ENCODE results near the gene HYAL4. TPM values are rescaled to one million over a fixed set of nuclear protein-coding genes. Genes with fewer than 3 reads are reported as not detected.

Gene HYAL4
- total and polyA plus RNA-seq, 2 donors (not counting 1 experiment from before 2014, with no cell fraction given), result 0.42 TPM; not detected in 1

GRCh38 chr7:123823898-123824753 is 20.8 kb upstream of the HYAL4 start:
- Histone ChIP-seq H3K27ac (ENCODE audit: low read length in 2 of 2) (no peak overlapping the region), H3K4me1 (ENCODE audit: control insufficient read depth in 2 of 2, insufficient read depth in 2 of 2, low read length in 2 of 2) (peaks cover 0 to 4% of the 10 kb centered on the region in 2 donors), H4K20me1 (ENCODE audit: control insufficient read depth, insufficient read depth, low read length, poor library complexity, severe bottlenecking) (no peaks in the 10 kb centered on the region), H3K9ac (ENCODE audit: low read length) (no peak overlapping the region), H2AFZ (ENCODE audit: insufficient read depth, low read depth, low read length, poor library complexity, severe bottlenecking) (no peak overlapping the region), H3K79me2 (ENCODE audit: control insufficient read depth, insufficient read depth, low read length) (no peaks in the 10 kb centered on the region), H3K27me3 (replicated peaks in 1 of 4; ENCODE audit: control extremely low read depth in 1 of 4, control insufficient read depth in 3 of 4, insufficient read depth in 4 of 4, low read length in 3 of 4) (no peaks in the 10 kb centered on the region), H3K4me2 (replicated peaks; ENCODE audit: low read depth, low read length, poor library complexity, severe bottlenecking) (no peak overlapping the region), H3K4me3 (ENCODE audit: control extremely low read depth in 1 of 5, extremely low read depth in 1 of 5, insufficient read depth in 1 of 5, low read depth in 2 of 5, low read length in 4 of 5) (no peak overlapping the region), H3K36me3 (replicated peaks in 1 of 2; ENCODE audit: control extremely low read depth in 1 of 2, control insufficient read depth in 1 of 2, extremely low read depth in 1 of 2, insufficient read depth in 2 of 2, low read length in 1 of 2) (no peaks in the 10 kb centered on the region), H3K9me3 (ENCODE audit: control extremely low read depth in 1 of 3, control insufficient read depth in 2 of 3, insufficient read depth in 1 of 3, low read length in 2 of 3) (no peaks in the 10 kb centered on the region)
- ChIA-PET POLR2A (no interaction called here), CTCF (no interaction called here)
- Mint-ChIP-seq H3K27me3 (peaks cover 9% of the 10 kb centered on the region), H3K9me3 (ENCODE audit: insufficient read depth) (no peaks in the 10 kb centered on the region), H3K4me1 (peaks cover 9% of the 10 kb centered on the region), H3K4me3 (no peak overlapping the region), H3K27ac (no peak overlapping the region)
- WGBS (ENCODE audit: insufficient coverage), result 37% methylated on average over 3 of the region's 3 CpGs
- peak; percentile 47 for ATAC-seq (ENCODE audit: low read depth)
- peak; percentile 34 for DNase-seq
- no peak for TF ChIP-seq CTCF (IDR thresholded peaks at IDR 0.05)
- no peak for TF ChIP-seq EZH2 (IDR thresholded peaks at IDR 0.05; ENCODE audit: borderline replicate concordance, insufficient read depth, low read depth, low read length, poor library complexity, severe bottlenecking)
- intact Hi-C loops (cut with micrococcal nuclease), result no loop called here

- H3K79me2 ChIP-seq (ENCODE audit: control insufficient read depth, insufficient read depth, low read length), result no peaks in the 10 kb centered on the region
- no peak overlapping the region for H3K27ac ChIP-seq (ENCODE audit: low read length in 2 of 2)
- TF ChIP-seq EZH2 (IDR thresholded peaks at IDR 0.05; ENCODE audit: borderline replicate concordance, insufficient read depth, low read depth, low read length, poor library complexity, severe bottlenecking) (no peak), CTCF (IDR thresholded peaks at IDR 0.05) (no peak)
- peaks cover 9% of the 10 kb centered on the region for H3K4me1 Mint-ChIP-seq
- H3K4me1 ChIP-seq (ENCODE audit: control insufficient read depth in 2 of 2, insufficient read depth in 2 of 2, low read length in 2 of 2), result peaks cover 0 to 4% of the 10 kb centered on the region in 2 donors
- ChIA-PET POLR2A (no interaction called here), CTCF (no interaction called here)
- no peaks in the 10 kb centered on the region for H4K20me1 ChIP-seq (ENCODE audit: control insufficient read depth, insufficient read depth, low read length, poor library complexity, severe bottlenecking)
- intact Hi-C loops (cut with micrococcal nuclease), result no loop called here
- H2AFZ ChIP-seq (ENCODE audit: insufficient read depth, low read depth, low read length, poor library complexity, severe bottlenecking), result no peak overlapping the region
- no peak overlapping the region for H3K9ac ChIP-seq (ENCODE audit: low read length)
- H3K27ac Mint-ChIP-seq, result no peak overlapping the region
- no peak overlapping the region for H3K4me3 Mint-ChIP-seq
- no peaks in the 10 kb centered on the region for H3K27me3 ChIP-seq (replicated peaks in 1 of 4; ENCODE audit: control extremely low read depth in 1 of 4, control insufficient read depth in 3 of 4, insufficient read depth in 4 of 4, low read length in 3 of 4)
- no peak overlapping the region for H3K4me3 ChIP-seq (ENCODE audit: control extremely low read depth in 1 of 5, extremely low read depth in 1 of 5, insufficient read depth in 1 of 5, low read depth in 2 of 5, low read length in 4 of 5)
- H3K36me3 ChIP-seq (replicated peaks in 1 of 2; ENCODE audit: control extremely low read depth in 1 of 2, control insufficient read depth in 1 of 2, extremely low read depth in 1 of 2, insufficient read depth in 2 of 2, low read length in 1 of 2), result no peaks in the 10 kb centered on the region
- H3K9me3 Mint-ChIP-seq (ENCODE audit: insufficient read depth), result no peaks in the 10 kb centered on the region
- no peaks in the 10 kb centered on the region for H3K9me3 ChIP-seq (ENCODE audit: control extremely low read depth in 1 of 3, control insufficient read depth in 2 of 3, insufficient read depth in 1 of 3, low read length in 2 of 3)
- ATAC-seq (ENCODE audit: low read depth), result no peak
- no CpG with 5 or more reads among the region's 1 CpG for WGBS (ENCODE audit: insufficient coverage)
- no peak overlapping the region for H3K4me2 ChIP-seq (replicated peaks; ENCODE audit: low read depth, low read length, poor library complexity, severe bottlenecking)
- H3K27me3 Mint-ChIP-seq, result peaks cover 9% of the 10 kb centered on the region
- DNase-seq, result no peak
Measured at GRCh38 chr7:123824754-123825067, 20.3 kb upstream of the HYAL4 start.
